H1 (cell line): Measurements from ENCODE around the gene ALG3. TPM values are rescaled to one million over a fixed set of nuclear protein-coding genes. Genes with fewer than 3 reads are reported as not detected.

Source experiments
- CTCF ChIA-PET: fragments of 300-600 bp; sonication (Branson Sonifier 250); formaldehyde crosslinking; loops from one replicate; lab custom pipeline; 2021; ENCODE audit not compliant: partially characterized antibody; lab: Charles Lee
- POLR2A ChIA-PET: fragments of 300-600 bp; sonication (Branson Sonifier 250); formaldehyde crosslinking; loops from one replicate; lab custom pipeline; 2021; ENCODE audit warnings: inconsistent platforms; ENCODE audit not compliant: partially characterized antibody; lab: Charles Lee
- DNase-seq, 2 experiments: peaks; one replicate each; pipeline versions ENCODE4 v3.0.0 to v3.0.0-alpha.2; 2010 to 2022; ENCODE audit warnings: low spot score in 2 of 2, low read depth in 1 of 2, mixed read lengths in 1 of 2
- FAIRE-seq: peaks from 2 replicates; lab custom pipeline; 2011; peaks lifted over from hg19 to GRCh38; lab: Jason Lieb, UNC
- H2AFZ ChIP-seq: 2 replicates; pipeline ENCODE4 v1.8.1; 2012; ENCODE audit warnings: low read length, inconsistent platforms
- H2AK5ac ChIP-seq: 2 replicates; pipeline ENCODE4 v1.6.1; 2013; ENCODE audit warnings: low read depth, low read length
- H2BK120ac ChIP-seq: replicated peaks from 2 replicates; pipeline ENCODE3; 2013; ENCODE audit warnings: low read depth, low read length, inconsistent platforms
- H2BK12ac ChIP-seq: 2 replicates; pipeline ENCODE4 v1.6.1; 2013; ENCODE audit warnings: low read depth, low read length
- H2BK15ac ChIP-seq: 2 replicates; pipeline ENCODE4 v1.6.1; 2013; ENCODE audit warnings: low read length
- H2BK20ac ChIP-seq: 2 replicates; pipeline ENCODE4 v1.6.1; 2013; ENCODE audit warnings: low read length
- H2BK5ac ChIP-seq: 2 replicates; pipeline ENCODE4 v1.6.1; 2013; ENCODE audit warnings: low read depth, low read length
- H3K14ac ChIP-seq: 2 replicates; pipeline ENCODE4 v1.6.1; 2013; ENCODE audit warnings: inconsistent platforms; ENCODE audit not compliant: insufficient read length
- H3K18ac ChIP-seq: 2 replicates; pipeline ENCODE4 v1.6.1; 2013; ENCODE audit warnings: low read length; ENCODE audit errors: extremely low read depth
- H3K23ac ChIP-seq: 2 replicates; pipeline ENCODE4 v1.6.1; 2013; ENCODE audit warnings: inconsistent platforms; ENCODE audit not compliant: insufficient read length
- H3K23me2 ChIP-seq: 2 replicates; pipeline ENCODE4 v1.6.1; 2013; ENCODE audit warnings: low read depth, low read length
- H3K27ac ChIP-seq: 2 replicates; pipeline ENCODE4 v1.6.1; 2011; ENCODE audit warnings: low read depth, low read length, inconsistent platforms
- H3K27me3 ChIP-seq, 4 experiments: replicated peaks in 1 of 4; 1 replicate in 1 of 4; 2 replicates in 3 of 4; pipeline versions ENCODE4 v1.6.1 to v1.8.1; 2011 to 2013; ENCODE audit warnings: low read length in 3 of 4, mild to moderate bottlenecking in 3 of 4, inconsistent platforms in 2 of 4, mixed read lengths in 2 of 4, moderate library complexity in 1 of 4; ENCODE audit not compliant: control insufficient read depth in 3 of 4, insufficient read depth in 3 of 4; ENCODE audit errors: extremely low read depth in 1 of 4
- H3K36me3 ChIP-seq, 4 experiments: 2 replicates each; pipeline versions ENCODE4 v1.6.1 to v1.8.1; 2011 to 2013; ENCODE audit warnings: mild to moderate bottlenecking in 4 of 4, low read length in 3 of 4, moderate library complexity in 2 of 4, control low read depth in 1 of 4, inconsistent platforms in 1 of 4; ENCODE audit not compliant: insufficient read depth in 4 of 4, control insufficient read depth in 2 of 4
- H3K4ac ChIP-seq: replicated peaks from 2 replicates; pipeline ENCODE3; 2013; ENCODE audit warnings: low read length, low read depth, mixed read lengths, inconsistent platforms; ENCODE audit not compliant: insufficient read length
- H3K4me1 ChIP-seq, 4 experiments: replicated peaks in 1 of 4; 1 replicate in 1 of 4; 2 replicates in 3 of 4; pipeline versions ENCODE4 v1.6.1 to v1.8.1; 2011 to 2013; ENCODE audit warnings: low read length in 3 of 4, inconsistent platforms in 2 of 4, mixed read lengths in 1 of 4; ENCODE audit not compliant: insufficient read depth in 4 of 4, control insufficient read depth in 3 of 4
- H3K4me2 ChIP-seq, 2 experiments: 2 replicates each; pipeline versions ENCODE4 v1.6.1 to v1.8.1; 2011 to 2013; ENCODE audit warnings: low read depth in 2 of 2, low read length in 2 of 2, control low read depth in 1 of 2, inconsistent platforms in 1 of 2, mild to moderate bottlenecking in 1 of 2; ENCODE audit not compliant: insufficient read depth in 1 of 2
- H3K4me3 ChIP-seq, 4 experiments: fragments of 200-600, 300-600 bp in 1 of 4; sonication (generic), shearing (Covaris generic), sonication (Bioruptor Twin) in 1 of 4; 2 replicates each; pipeline versions ENCODE4 v1.5.1 to v1.8.1; 2011 to 2016; ENCODE audit warnings: low read length in 4 of 4, low read depth in 3 of 4, control low read depth in 2 of 4, inconsistent platforms in 2 of 4, mild to moderate bottlenecking in 2 of 4, mixed read lengths in 1 of 4, moderate library complexity in 1 of 4; ENCODE audit not compliant: insufficient read depth in 2 of 4; ENCODE audit errors: extremely low read depth in 1 of 4
- H3K56ac ChIP-seq: replicated peaks from 2 replicates; pipeline ENCODE3; 2013; ENCODE audit warnings: low read depth, mild to moderate bottlenecking, mixed read lengths, low read length, inconsistent platforms; ENCODE audit not compliant: insufficient read length
- H3K79me1 ChIP-seq: 2 replicates; pipeline ENCODE4 v1.6.1; 2013; ENCODE audit warnings: low read depth, low read length, control low read depth
- H3K79me2 ChIP-seq, 2 experiments: 2 replicates each; pipeline versions ENCODE4 v1.6.1 to v1.8.1; 2012 to 2013; ENCODE audit warnings: low read length in 2 of 2, mild to moderate bottlenecking in 2 of 2, inconsistent platforms in 1 of 2; ENCODE audit not compliant: insufficient read depth in 2 of 2, control insufficient read depth in 1 of 2
- H3K9ac ChIP-seq, 4 experiments: replicated peaks in 1 of 4; 1 replicate in 1 of 4; 2 replicates in 3 of 4; pipeline versions ENCODE4 v1.6.1 to v1.8.1; 2011 to 2013; ENCODE audit warnings: low read depth in 3 of 4, low read length in 3 of 4, control low read depth in 2 of 4, mild to moderate bottlenecking in 2 of 4, moderate library complexity in 2 of 4, inconsistent platforms in 1 of 4; ENCODE audit errors: extremely low read depth in 1 of 4
- H3K9me3 ChIP-seq, 2 experiments: 2 replicates each; pipeline versions ENCODE4 v1.6.1 to v1.8.1; 2012 to 2013; ENCODE audit warnings: mild to moderate bottlenecking in 2 of 2, moderate library complexity in 2 of 2, control low read depth in 1 of 2, inconsistent platforms in 1 of 2, low read depth in 1 of 2, low read length in 1 of 2, mixed read lengths in 1 of 2; ENCODE audit not compliant: insufficient read depth in 2 of 2
- H4K20me1 ChIP-seq, 2 experiments: replicated peaks in 1 of 2; 2 replicates each; pipeline versions ENCODE3 to v1.8.1; 2011 to 2013; ENCODE audit warnings: inconsistent platforms in 2 of 2, low read length in 2 of 2, mild to moderate bottlenecking in 1 of 2; ENCODE audit not compliant: insufficient read depth in 2 of 2, control insufficient read depth in 1 of 2
- H4K5ac ChIP-seq: 2 replicates; pipeline ENCODE4 v1.6.1; 2013; ENCODE audit warnings: low read length, low read depth, mixed read lengths, inconsistent platforms; ENCODE audit not compliant: insufficient read length
- H4K8ac ChIP-seq: 2 replicates; pipeline ENCODE4 v1.8.0; 2013; ENCODE audit warnings: mild to moderate bottlenecking, moderate library complexity, low read length, inconsistent platforms; ENCODE audit not compliant: insufficient read depth; ENCODE audit errors: extremely low read depth
- H4K91ac ChIP-seq: replicated peaks from 2 replicates; pipeline ENCODE3; 2013; ENCODE audit warnings: low read length, mixed read lengths, inconsistent platforms; ENCODE audit not compliant: insufficient read length
- ATF2 ChIP-seq: IDR thresholded peaks from 2 replicates; pipeline ENCODE4 v1.6.1; 2012; ENCODE audit warnings: low read length, inconsistent platforms
- HDAC2 ChIP-seq, 2 experiments: fragments of 300-600 bp in 1 of 2; sonication (generic) in 1 of 2; IDR thresholded peaks; 2 replicates each; pipeline ENCODE4 v1.6.1; 2011 to 2012; ENCODE audit warnings: low read depth in 2 of 2, low read length in 2 of 2, mild to moderate bottlenecking in 2 of 2, moderate library complexity in 2 of 2, borderline replicate concordance in 1 of 2, inconsistent platforms in 1 of 2
- PHF8 ChIP-seq: fragments of 200-600 bp; sonication (generic); conservative IDR thresholded peaks from 2 replicates; pipeline ENCODE4 v1.7.1; 2012; ENCODE audit warnings: low read depth, mild to moderate bottlenecking, inconsistent platforms, low read length, moderate library complexity
- RFX5 ChIP-seq: IDR thresholded peaks from 2 replicates; pipeline ENCODE4 v1.6.1; 2011; ENCODE audit warnings: low read depth, low read length, improper control_type of control experiment, borderline replicate concordance
- RXRA ChIP-seq: IDR thresholded peaks from 2 replicates; pipeline ENCODE4 v1.6.1; 2011; ENCODE audit warnings: low read depth, mild to moderate bottlenecking, low read length, moderate library complexity; ENCODE audit not compliant: insufficient read depth
- SIN3A ChIP-seq, 2 experiments: IDR thresholded peaks in 1 of 2; conservative IDR thresholded peaks in 1 of 2; 2 replicates each; pipeline ENCODE4 v1.6.1; 2011 to 2012; ENCODE audit warnings: low read length in 2 of 2, improper control_type of control experiment in 1 of 2, low read depth in 1 of 2, mild to moderate bottlenecking in 1 of 2
- SP1 ChIP-seq: IDR thresholded peaks from 2 replicates; pipeline ENCODE4 v1.6.1; 2011; ENCODE audit warnings: low read depth, low read length
- TEAD4 ChIP-seq: IDR thresholded peaks from 2 replicates; pipeline ENCODE4 v1.6.1; 2012; ENCODE audit warnings: low read depth, low read length, inconsistent platforms, mixed read lengths
- WGBS, 2 experiments: shearing (Covaris generic) in 1 of 2; methylation state at CpG; one replicate each; pipeline versions ENCODE4 v1.1.6 to v1.1.7; 2013 to 2015; ENCODE audit warnings: low lambda C conversion rate in 2 of 2, mixed read lengths in 2 of 2, inconsistent platforms in 1 of 2, low coverage in 1 of 2, missing lambda C conversion rate in 1 of 2; ENCODE audit not compliant: insufficient replicate concordance in 2 of 2, insufficient coverage in 1 of 2, insufficient read length in 1 of 2; ENCODE audit errors: extremely low coverage in 1 of 2, missing lambda C conversion rate in 1 of 2; 5-methylcytosine and 5-hydroxymethylcytosine counted together
- polyA plus RNA-seq, 7 experiments: library from polyadenylated mRNA; depleted of rRNA in 3 of 7; stranded (reverse) in 5 of 7; unstranded in 2 of 7; fragments of >200 nt in 5 of 7; fragments of 200-250 nt in 2 of 7; gene quantifications; 1 replicate in 5 of 7; 2 replicates in 1 of 7; 4 replicates in 1 of 7; pipeline versions ENCODE4 v1.2.1 to v1.2.3, GENCODE V29; 2011 to 2013; ENCODE audit warnings: missing spikeins in 2 of 7, mixed read lengths in 2 of 7
- total RNA-seq: library from RNA; stranded (reverse); fragmentation: NEBNext Ultra II Directional; extraction: Animal tissue kit (Norgen Biotek cat#: 25700); gene quantifications from 2 replicates; pipeline ENCODE4 v1.2.1, GENCODE V29; 2021

The ALG3 gene
- total and polyA plus RNA-seq, 2 of the 8 experiments (the other 6 are each of a cell fraction or from before 2014, with no cell fraction given): 54.6 to 148 TPM

- H3K36me3 ChIP-seq: peaks cover 13 to 34% (median 23%) of the 10 kb centered on the region in 4 experiments; a peak in 7 of 8 replicates
- H2BK5ac ChIP-seq: no peak overlapping the region
- no peaks in the 10 kb centered on the region for H3K79me2 ChIP-seq
- peak in 1 of 2 experiments; percentile 57 for DNase-seq
- H3K14ac ChIP-seq: no peak overlapping the region
- H3K27me3 ChIP-seq: no peaks in the 10 kb centered on the region; a peak in 2 of 7 replicates
- H3K4ac ChIP-seq: no peak overlapping the region
- no peak overlapping the region for H3K56ac ChIP-seq
- ChIA-PET CTCF (interaction anchor here (0.7 to 8.9 kb wide), 16 partner anchors 8 to 97 kb away, joined by 3 to 183 read pairs (median 5); partner anchors contain the start of genes EEF1AKMT4 and VWA5B2), POLR2A (interaction anchor here (0.6 to 3.4 kb wide), 14 partner anchors 9 to 97 kb away, joined by 3 to 13 read pairs (median 5); partner anchors contain the start of genes CAMK2N2 and EEF1AKMT4)
- no peak overlapping the region for H2AK5ac ChIP-seq
- H2BK12ac ChIP-seq: no peak overlapping the region
- peaks cover 8 to 16% of the 10 kb centered on the region in 2 experiments for H4K20me1 ChIP-seq
- H4K91ac ChIP-seq: no peak overlapping the region
- H2BK120ac ChIP-seq: no peak overlapping the region
- WGBS, 2 experiments: 16% methylated on average over 38 of the region's 46 CpGs; no CpG with 5 or more reads in 1 of the 2 experiments
- FAIRE-seq: no peak
- peak overlapping the region; percentile 37 to 82 for H3K4me2 ChIP-seq
- no peaks in the 10 kb centered on the region; the same call in 1 of the 2 replicates for H3K23me2 ChIP-seq
- H2BK20ac ChIP-seq: no peak overlapping the region
- H3K4me1 ChIP-seq: peaks cover 0 to 5% (median 1%) of the 10 kb centered on the region in 4 experiments; a peak in 3 of 7 replicates
- H3K9me3 ChIP-seq: no peaks in the 10 kb centered on the region
- no peak overlapping the region for H3K23ac ChIP-seq
- no peak overlapping the region for H2AFZ ChIP-seq
- H3K18ac ChIP-seq: no peak overlapping the region; the same call in 1 of the 2 replicates
- H3K9ac ChIP-seq: 0 out of 7 replicates have a peak overlapping the region, but pooled peaks of 1 of the 4 experiments have one; percentile 4
- no peak overlapping the region for H4K5ac ChIP-seq
- H3K4me3 ChIP-seq: peak overlapping the region in 3 of 4 experiments; percentile 26 to 54 (median 42); a peak in 6 of 8 replicates
- H3K27ac ChIP-seq: no peak overlapping the region
- H3K79me1 ChIP-seq: peaks cover 2% of the 10 kb centered on the region
- H4K8ac ChIP-seq: peak overlapping the region; percentile 31; the same call in 1 of the 2 replicates
- no peak overlapping the region for H2BK15ac ChIP-seq
- 0 out of 4 replicates have a peak, but pooled peaks of 1 of the 2 experiments have one; percentile 37 for TF ChIP-seq SIN3A (conservative IDR thresholded peaks at IDR 0.05 in 1 of 2, IDR thresholded peaks at IDR 0.05 in 1 of 2; ENCODE audit: low read depth in 1 of 2, low read length in 2 of 2)
- no peak for TF ChIP-seq ATF2
- no peak for TF ChIP-seq HDAC2 (IDR thresholded peaks at IDR 0.05; ENCODE audit: borderline replicate concordance in 1 of 2, low read depth in 2 of 2, low read length in 2 of 2)
- TF ChIP-seq RFX5: no peak
- TF ChIP-seq SP1: no peak
- TF ChIP-seq RXRA: no peak
- TF ChIP-seq PHF8: no peak
- TF ChIP-seq TEAD4: no peak
These were observed 7.1 kb downstream of the ALG3 start for GRCh38 chr3:184241447-184242296.
